ENCODE results near the gene OR8B3.

GRCh38 chr11:124405581-124405980 lies 6.8 kb upstream of the OR8B3 start:
- no peak for TF ChIP-seq CTCF (IDR thresholded peaks at IDR 0.05)
- TF ChIP-seq POLR2A (IDR thresholded peaks at IDR 0.05): no peak
